Upper lobe of left lung (tissue), 6 donors: ENCODE results near the gene CMTM7. TPM values are rescaled to one million over a fixed set of nuclear protein-coding genes. Genes with fewer than 3 reads are reported as not detected.

ENCODE experiments used
- ATAC-seq, 2 donors: fragments of 200-7000 bp; cut with Tn5 transposase; one replicate each; pipeline ENCODE4 v1.9.1; 2022; ENCODE audit warnings: mild to moderate bottlenecking in 2 of 2, moderate library complexity in 2 of 2; ENCODE audit not compliant: low FRiP score in 2 of 2
- DNase-seq, 2 donors: peaks; one replicate each; pipeline ENCODE4 v3.0.0-alpha.2; 2019 to 2020
- H3K27ac ChIP-seq, 4 donors: fragments of 200-600 bp; sonication (generic); one replicate each; pipeline ENCODE4 v1.5.1; 2016 to 2019
- H3K27me3 ChIP-seq, 4 donors: fragments of 200-600 bp; sonication (generic); one replicate each; pipeline ENCODE4 v1.5.1; 2017 to 2019
- H3K36me3 ChIP-seq, 4 donors: fragments of 200-600 bp; sonication (generic); one replicate each; pipeline ENCODE4 v1.5.1; 2016 to 2019
- H3K4me1 ChIP-seq, 4 donors: fragments of 200-600 bp; sonication (generic); one replicate each; pipeline ENCODE4 v1.5.1; 2018 to 2019
- H3K4me3 ChIP-seq, 4 donors: fragments of 200-600 bp; sonication (generic); one replicate each; pipeline ENCODE4 v1.5.1; 2017 to 2019; ENCODE audit warnings: mild to moderate bottlenecking in 2 of 4, moderate library complexity in 1 of 4
- H3K9me3 ChIP-seq, 4 donors: fragments of 200-600 bp; sonication (generic); one replicate each; pipeline ENCODE4 v1.5.1; 2018 to 2019
- CTCF ChIP-seq, 6 experiments: fragments of 450-650 bp in 4 of 6; fragments of 200-600 bp in 2 of 6; sonication (generic) in 2 of 6; IDR thresholded peaks; one replicate each; pipeline ENCODE4 v1.5.1; 2016 to 2019; ENCODE audit warnings: antibody characterized with exemption in 6 of 6
- EP300 ChIP-seq, 4 donors: sonication (generic); formaldehyde crosslinking; IDR thresholded peaks; one replicate each; pipeline ENCODE4 v1.5.1; 2017; ENCODE audit warnings: antibody characterized with exemption in 4 of 4, control low read depth in 2 of 4
- POLR2A ChIP-seq, 4 donors: fragments of 450-650 bp; IDR thresholded peaks; one replicate each; pipeline ENCODE4 v1.5.1; 2016 to 2017; ENCODE audit warnings: antibody characterized with exemption in 4 of 4, mild to moderate bottlenecking in 2 of 4
- POLR2AphosphoS5 ChIP-seq, 2 donors: sonication (generic); formaldehyde crosslinking; IDR thresholded peaks; one replicate each; pipeline ENCODE4 v1.5.1; 2017; ENCODE audit warnings: antibody characterized with exemption in 2 of 2
- WGBS, 2 donors: methylation state at CpG; one replicate each; pipeline ENCODE4 v1.1.5; 2017 to 2018; 5-methylcytosine and 5-hydroxymethylcytosine counted together
- total RNA-seq, 6 donors: library from RNA; depleted of rRNA in 4 of 6; stranded (reverse); fragments of >200 nt in 4 of 6; gene quantifications; one replicate each; pipeline versions ENCODE4 v1.1.0 to v1.2.1, GENCODE V29; 2016 to 2021
- donor health status: DM: no; HTN: no; CAD: no; lungs with moderate emphysema.
- donor health status: DM: no; HTN: yes; CAD: no; lungs with severe emphysema.

CMTM7 gene
- total RNA-seq, 6 donors from 2014 or later: 39.4 to 103 (median 49.7) TPM

DNA sequence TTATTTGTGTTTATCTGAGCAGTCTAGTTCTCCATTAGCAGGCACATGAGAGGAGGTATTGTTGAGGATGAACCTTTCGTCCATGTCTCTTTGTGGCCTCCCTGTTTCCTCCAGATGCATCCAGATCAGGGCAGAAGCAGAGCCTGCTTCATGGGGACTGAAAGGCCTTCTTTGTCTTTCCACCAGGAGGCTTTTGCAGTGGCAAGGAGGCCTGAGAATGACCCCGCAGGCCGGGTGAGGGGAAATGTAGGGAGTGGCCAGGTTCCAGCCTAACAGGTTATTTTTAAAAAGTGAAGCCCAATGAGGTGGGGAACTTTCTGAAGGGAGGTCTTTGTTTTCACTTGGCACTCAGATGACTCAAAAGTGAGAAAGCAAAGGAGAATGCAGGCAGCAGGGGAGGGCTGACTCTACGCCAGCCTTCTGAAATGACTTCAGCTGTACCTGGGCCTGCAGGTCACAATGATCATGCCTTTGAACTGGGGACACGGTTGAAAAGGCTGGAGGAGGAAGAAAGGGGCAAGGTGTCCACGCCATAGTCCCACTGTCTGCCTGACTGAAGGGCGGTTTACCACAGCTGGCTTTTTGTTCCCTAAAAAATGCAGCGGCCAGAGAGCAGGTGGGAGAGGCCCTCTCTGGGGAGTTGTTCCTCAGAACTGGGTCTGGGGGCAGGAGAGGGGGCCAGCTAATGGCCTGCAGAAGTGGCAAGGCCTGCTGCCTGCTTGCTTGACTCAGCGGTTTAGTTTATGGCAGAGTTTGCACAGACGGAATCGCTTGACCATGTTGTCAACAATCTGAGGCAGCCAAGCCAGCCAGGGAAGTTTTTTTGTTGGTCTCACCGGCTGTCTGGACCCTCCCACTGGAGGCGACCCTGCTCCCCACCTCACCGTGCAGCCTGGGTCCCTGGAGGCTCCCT lies 28.7 kb downstream of the CMTM7 start:
- H3K4me1 ChIP-seq: peaks cover 53 to 68% (median 59%) of the 10 kb centered on the region in 4 donors
- H3K9me3 ChIP-seq: no peaks in the 10 kb centered on the region
- H3K27ac ChIP-seq: peak overlapping the region; percentile 69 to 91 (median 84)
- H3K27me3 ChIP-seq: no peaks in the 10 kb centered on the region
- peak in 1 of 2 donors; percentile 58 for DNase-seq
- peak; percentile 11 to 14 for ATAC-seq
- H3K36me3 ChIP-seq: no peaks in the 10 kb centered on the region
- TF ChIP-seq CTCF (IDR thresholded peaks at IDR 0.05) (peak in 3 of 6 experiments; percentile 22 to 27 (median 26)), POLR2AphosphoS5 (IDR thresholded peaks at IDR 0.05) (no peak), EP300 (IDR thresholded peaks at IDR 0.05) (no peak), POLR2A (IDR thresholded peaks at IDR 0.05) (peak in 1 of 4 donors; percentile 22)
- no peak overlapping the region for H3K4me3 ChIP-seq
- 40 to 43% methylated on average over 14 of the region's 14 CpGs for WGBS, 2 donors

DNA sequence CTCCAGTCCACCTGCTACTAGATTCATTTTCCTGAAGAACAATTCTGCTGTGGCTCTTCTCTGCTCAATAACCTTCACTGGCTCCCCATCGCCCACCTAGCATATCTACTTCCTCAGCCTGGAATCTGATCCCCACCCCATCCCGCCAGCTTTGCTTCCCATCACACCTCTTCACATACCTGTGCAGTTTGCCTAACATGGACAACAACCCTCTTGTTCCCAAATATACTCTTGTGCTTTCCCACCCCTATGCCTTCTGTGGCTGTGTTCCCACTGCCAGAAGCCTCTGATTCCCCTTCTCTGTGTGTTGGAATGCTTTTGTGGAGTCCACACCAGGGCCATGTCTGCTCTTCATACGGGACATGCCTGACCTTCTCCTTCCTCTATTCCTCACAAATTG lies 29.5 kb downstream of the CMTM7 start:
- no peak overlapping the region for H3K4me3 ChIP-seq
- ATAC-seq (peak; percentile 26 to 52), DNase-seq (peak in 1 of 2 donors; percentile 69)
- WGBS, 2 donors: 42 to 69% methylated on average over 3 of the region's 3 CpGs
- peak overlapping the region; percentile 69 to 91 (median 84) for H3K27ac ChIP-seq
- H3K9me3 ChIP-seq: no peaks in the 10 kb centered on the region
- peak in 1 of 4 donors; percentile 33 for TF ChIP-seq POLR2A (IDR thresholded peaks at IDR 0.05)
- peak; percentile 32 to 94 (median 72) for TF ChIP-seq EP300 (IDR thresholded peaks at IDR 0.05)
- TF ChIP-seq POLR2AphosphoS5 (IDR thresholded peaks at IDR 0.05): peak; percentile 54 to 60
- no peak for TF ChIP-seq CTCF (IDR thresholded peaks at IDR 0.05)
- H3K27me3 ChIP-seq: no peaks in the 10 kb centered on the region
- H3K4me1 ChIP-seq: peaks cover 51 to 67% (median 58%) of the 10 kb centered on the region in 4 donors
- no peaks in the 10 kb centered on the region for H3K36me3 ChIP-seq

- WGBS, 2 donors: 19 to 22% methylated on average over 10 of the region's 10 CpGs
- peak overlapping the region; percentile 69 to 91 (median 84) for H3K27ac ChIP-seq
Observed at GRCh38 chr3:32421991-32422859, 30.6 kb downstream of the CMTM7 start.

DNA sequence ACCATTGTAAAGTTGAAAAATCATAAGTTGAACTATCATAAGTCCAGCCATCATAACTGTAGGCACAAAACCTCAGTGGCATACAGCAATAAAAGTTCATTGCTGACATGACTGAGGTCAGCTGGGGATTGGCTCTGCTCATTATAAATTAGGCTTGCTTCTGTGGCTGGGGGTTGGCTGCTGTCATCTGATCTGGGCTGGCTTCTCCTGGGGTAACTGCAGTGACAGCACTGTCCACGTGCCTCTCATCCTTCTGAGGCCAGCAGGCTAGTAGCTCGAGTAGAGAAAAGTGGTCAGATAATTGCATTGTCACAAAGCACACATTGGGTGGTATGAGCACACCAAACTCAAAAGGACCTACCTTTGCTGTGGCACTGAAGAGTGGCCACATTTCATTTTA lies 31.3 kb downstream of the CMTM7 start:
- Histone ChIP-seq H3K9me3 (no peaks in the 10 kb centered on the region), H3K27me3 (no peaks in the 10 kb centered on the region), H3K4me1 (peaks cover 54 to 72% (median 62%) of the 10 kb centered on the region in 4 donors), H3K36me3 (no peaks in the 10 kb centered on the region), H3K27ac (peak overlapping the region in 3 of 4 donors; percentile 82 to 91 (median 87)), H3K4me3 (no peak overlapping the region)
- DNase-seq: no peak
- TF ChIP-seq POLR2AphosphoS5 (IDR thresholded peaks at IDR 0.05): no peak
- TF ChIP-seq CTCF (IDR thresholded peaks at IDR 0.05): no peak
- no peak for TF ChIP-seq EP300 (IDR thresholded peaks at IDR 0.05)
- TF ChIP-seq POLR2A (IDR thresholded peaks at IDR 0.05): no peak
- ATAC-seq: no peak
- 67 to 80% methylated on average over 2 of the region's 2 CpGs for WGBS, 2 donors

More at GRCh38 chr3:32421991-32422859, 30.6 kb downstream of the CMTM7 start:
- Histone ChIP-seq H3K4me1 (peaks cover 51 to 67% (median 58%) of the 10 kb centered on the region in 4 donors), H3K36me3 (no peaks in the 10 kb centered on the region), H3K27me3 (no peaks in the 10 kb centered on the region), H3K4me3 (no peak overlapping the region), H3K9me3 (no peaks in the 10 kb centered on the region)
- TF ChIP-seq POLR2A (IDR thresholded peaks at IDR 0.05): peak in 1 of 4 donors; percentile 24
- TF ChIP-seq CTCF (IDR thresholded peaks at IDR 0.05): no peak
- TF ChIP-seq EP300 (IDR thresholded peaks at IDR 0.05): peak in 2 of 4 donors; percentile 27 to 84
- peak; percentile 89 for TF ChIP-seq POLR2AphosphoS5 (IDR thresholded peaks at IDR 0.05)
- ATAC-seq (peak; percentile 82 to 89), DNase-seq (peak; percentile 95 to 96)
